HT1080 (cell line): ENCODE results near the gene DEFB108B. TPM values are rescaled to one million over a fixed set of nuclear protein-coding genes. Genes with fewer than 3 reads are reported as not detected.
"Not testable (repeated sequence)": the region's sequence is repeated elsewhere in the genome, so short reads cannot be mapped to it uniquely, and the experiment has no call there.

Source experiments
- DNase-seq: peaks from one replicate; pipeline ENCODE4 v3.0.0-alpha.2; 2015; ENCODE audit warnings: low read depth
- small RNA-seq: library from RNA; depleted of rRNA; stranded (forward); fragments of <200 nt; gene quantifications from one replicate; pipeline ENCODE3, GENCODE V24; 2014
- total RNA-seq: library from RNA; depleted of rRNA; stranded (reverse); fragments of >200 nt; shearing (Covaris generic); gene quantifications from 2 replicates; pipeline ENCODE4 v1.2.3, GENCODE V29; 2014; rRNA removed

The DEFB108B gene
- total RNA-seq, 1 experiment from 2014 or later: not detected

GRCh38 chr11:71813481-71814355 is 19.3 kb upstream of the DEFB108B start:
- peak; percentile 64 for DNase-seq

- DNase-seq: not testable (repeated sequence)
These were observed 11.5 kb upstream of the DEFB108B start for GRCh38 chr11:71821539-71821938.

- DNase-seq: not testable (repeated sequence)
These were observed 3.8 kb upstream of the DEFB108B start for GRCh38 chr11:71829247-71829646.

GRCh38 chr11:71829686-71830085 is 3.3 kb upstream of the DEFB108B start:
- DNase-seq: not testable (repeated sequence)

GRCh38 chr11:71842720-71843119 is 9.7 kb downstream of the DEFB108B start:
- DNase-seq: not testable (repeated sequence)

GRCh38 chr11:71843355-71843754 is 10.4 kb downstream of the DEFB108B start:
- not testable (repeated sequence) for DNase-seq

GRCh38 chr11:71843858-71844257 is 10.9 kb downstream of the DEFB108B start:
- no peak for DNase-seq

- DNase-seq: not testable (repeated sequence)
These were observed 20.9 kb downstream of the DEFB108B start for GRCh38 chr11:71853895-71854294.

GRCh38 chr11:71855880-71856279 is 22.9 kb downstream of the DEFB108B start:
- not testable (repeated sequence) for DNase-seq

GRCh38 chr11:71860835-71861234 is 27.8 kb downstream of the DEFB108B start:
- not testable (repeated sequence) for DNase-seq

- DNase-seq: peak; percentile 65
These were observed 31.1 kb downstream of the DEFB108B start for GRCh38 chr11:71863978-71864627.

GRCh38 chr11:71867209-71867608 is 34.2 kb downstream of the DEFB108B start:
- not testable (repeated sequence) for DNase-seq

- not testable (repeated sequence) for DNase-seq
These were observed 36.9 kb downstream of the DEFB108B start for GRCh38 chr11:71869931-71870330.

GRCh38 chr11:71870661-71871060 is 37.7 kb downstream of the DEFB108B start:
- not testable (repeated sequence) for DNase-seq

- not testable (repeated sequence) for DNase-seq
These were observed 43.3 kb downstream of the DEFB108B start for GRCh38 chr11:71876262-71876661.

GRCh38 chr11:71878059-71878458 is 45.1 kb downstream of the DEFB108B start, which contains the start of gene DEFB131B:
DEFB131B (plus strand) TSS chr11:71878453; CDS start chr11:71878453, 0 bp downstream.
- not testable (repeated sequence) for DNase-seq

GRCh38 chr11:71885806-71886205 is 52.8 kb downstream of the DEFB108B start:
- not testable (repeated sequence) for DNase-seq

Small RNAs within 50 kb of the gene (small RNA-seq; reads per million reads assigned to genes)
- gene RNA5SP342: not detected

Other genes with a start within 250 kb of the DEFB108B start
- gene DEFB131B, start 45.3 kb downstream of the DEFB108B start, total RNA-seq: not detected in 2 replicates
- 4.8 and 4.9 TPM in 2 replicates for gene XNDC1N, start 95.4 kb downstream of the DEFB108B start, total RNA-seq
- 22.7 and 32.7 TPM in 2 replicates for gene RNF121, start 95.8 kb downstream of the DEFB108B start, total RNA-seq
- 1.0 and 1.8 TPM in 2 replicates for gene IL18BP, start 165.7 kb downstream of the DEFB108B start, total RNA-seq
- 96.8 and 104 TPM in 2 replicates for gene NUMA1, start 247.3 kb downstream of the DEFB108B start, total RNA-seq
- gene LRRC51, start 247.7 kb downstream of the DEFB108B start, total RNA-seq: 10.8 and 11.1 TPM in 2 replicates